HG02763 (cell line): ENCODE measurements around the gene NBEAL1.
"Not testable (repeated sequence)": the region's sequence is repeated elsewhere in the genome, so short reads cannot be mapped to it uniquely, and the experiment has no call there.

ENCODE experiments used
- ATAC-seq: cut with Tn5 transposase; IDR thresholded peaks from one replicate; pipeline ENCODE4 v1.9.1; 2021; ENCODE audit warnings: mild to moderate bottlenecking, moderate library complexity; ENCODE audit not compliant: unreplicated experiment

NBEAL1 gene

GRCh38 chr2:203038586-203038985 lies 23.9 kb downstream of the NBEAL1 start:
- ATAC-seq, result no peak

- ATAC-seq, result not testable (repeated sequence)
Observed at GRCh38 chr2:203039211-203039610, 24.5 kb downstream of the NBEAL1 start.

DNA sequence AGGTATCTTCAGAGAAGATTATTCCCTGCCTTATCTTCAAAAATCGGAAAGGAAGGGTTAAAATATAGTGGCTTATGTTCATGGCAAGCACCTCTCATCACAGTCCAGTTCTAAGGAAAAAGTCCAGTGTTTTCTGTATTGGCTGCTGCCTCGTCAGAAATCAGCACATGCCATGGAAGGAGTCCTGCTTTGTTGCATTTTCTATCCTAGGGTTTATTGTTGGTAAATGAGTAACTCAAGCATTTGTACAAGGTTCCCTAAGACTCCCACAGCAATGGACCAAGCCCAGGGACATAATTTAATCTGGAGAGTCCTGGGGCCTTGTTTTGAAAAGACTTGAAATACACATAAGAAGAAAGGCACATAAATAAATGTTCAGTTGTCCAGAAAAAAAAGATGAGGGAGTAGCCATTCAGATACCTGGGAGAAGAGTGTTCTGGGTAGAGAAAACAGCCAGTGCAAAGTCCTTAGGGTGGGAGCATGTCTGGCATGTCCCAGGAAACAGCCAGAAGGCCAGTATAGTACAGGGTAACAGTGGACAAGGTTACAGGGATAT lies 26.4 kb downstream of the NBEAL1 start:
- no peak for ATAC-seq

DNA sequence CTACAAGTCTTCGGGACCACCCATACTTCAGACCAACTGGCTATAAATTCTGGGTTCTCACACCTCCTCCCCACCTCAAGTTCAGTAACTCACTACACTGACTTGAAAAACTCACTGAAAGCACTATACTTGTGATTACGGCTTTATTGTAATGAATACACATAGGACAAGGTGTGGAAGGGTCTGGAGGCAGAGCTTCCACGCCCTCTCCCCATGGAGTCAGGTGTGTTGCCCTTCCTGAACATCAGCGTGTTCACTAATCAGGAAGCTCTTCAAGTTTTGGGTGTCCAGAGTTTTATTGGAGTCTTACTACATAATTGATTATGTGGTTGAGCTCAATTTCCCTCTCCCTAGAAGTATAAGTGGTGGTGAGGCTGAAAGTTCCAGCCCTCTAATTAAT lies 27.5 kb downstream of the NBEAL1 start:
- ATAC-seq, result no peak

DNA sequence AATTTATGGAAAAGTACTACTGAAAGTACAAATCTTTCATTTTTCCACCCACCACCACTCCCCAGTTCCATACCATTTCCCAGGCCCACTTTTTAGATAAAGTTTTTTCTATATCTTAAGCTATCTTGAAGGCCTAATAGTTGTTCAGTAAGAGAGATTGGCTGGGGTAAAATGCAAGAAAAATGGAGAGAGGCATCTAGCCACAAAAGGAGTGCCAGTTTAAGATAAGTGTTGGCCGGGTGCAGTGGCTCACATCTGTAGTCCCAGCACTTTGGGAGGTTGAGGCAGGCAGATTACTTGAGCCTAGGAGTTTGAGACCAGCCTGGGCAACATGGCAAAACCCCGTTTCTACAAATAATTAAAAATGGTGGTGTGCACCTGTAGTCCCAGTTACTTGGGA lies 28.6 kb downstream of the NBEAL1 start:
- no peak for ATAC-seq

GRCh38 chr2:203045867-203046266 lies 31.2 kb downstream of the NBEAL1 start:
- no peak for ATAC-seq

DNA sequence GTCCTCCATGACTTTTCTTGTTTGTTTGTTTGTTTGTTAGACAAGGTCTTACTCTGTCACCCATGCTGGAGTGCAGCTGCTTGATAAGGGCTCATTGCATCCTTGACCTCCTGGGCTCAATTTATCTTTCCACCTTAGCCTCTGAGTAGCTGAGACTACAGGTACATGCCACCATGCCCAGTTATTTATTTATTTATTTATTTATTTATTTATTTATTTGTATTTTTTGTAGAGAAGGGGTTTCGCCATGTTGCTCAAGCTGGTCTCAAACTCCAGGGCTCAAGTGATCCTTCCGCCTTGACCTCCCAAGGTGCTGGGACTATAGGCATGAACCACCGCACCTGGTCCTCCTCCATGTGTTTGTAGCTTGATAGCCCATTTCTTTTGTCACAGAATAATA lies 37.9 kb downstream of the NBEAL1 start:
- ATAC-seq, result no peak

DNA sequence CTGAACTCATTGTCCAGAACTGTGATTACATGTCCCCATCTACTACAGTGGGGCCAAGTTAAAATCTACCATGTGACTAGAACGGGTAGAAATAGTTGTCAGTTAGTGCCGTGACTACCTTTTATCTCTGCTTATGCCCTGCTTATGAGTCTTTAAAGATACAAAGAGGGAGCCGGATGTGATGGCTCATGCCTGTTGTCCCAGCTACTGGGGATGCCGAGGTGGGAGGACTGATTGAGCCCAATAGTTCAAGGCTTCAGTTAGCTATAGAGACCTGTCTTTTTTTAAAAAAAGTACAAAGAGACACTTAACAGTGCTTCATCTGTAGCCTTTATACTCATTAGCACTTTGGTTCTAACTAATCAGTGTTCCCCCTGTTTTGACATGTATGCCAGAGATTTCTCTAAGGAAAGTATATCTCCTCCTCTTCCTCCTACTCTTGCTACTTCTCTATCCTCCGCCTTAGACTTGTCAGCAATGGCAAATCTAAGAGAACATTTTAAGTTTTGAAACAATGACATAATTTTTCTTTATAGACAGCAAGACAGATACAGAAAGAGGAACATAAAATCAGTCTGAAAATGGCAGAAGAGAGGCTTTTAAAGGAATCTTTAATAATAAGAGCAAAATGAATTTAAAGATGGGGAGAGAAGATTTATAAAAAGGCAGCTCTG lies 45.0 kb downstream of the NBEAL1 start:
- no peak for ATAC-seq

GRCh38 chr2:203061346-203061745 lies 46.7 kb downstream of the NBEAL1 start:
- no peak for ATAC-seq

GRCh38 chr2:203062126-203062525 lies 47.5 kb downstream of the NBEAL1 start:
- no peak for ATAC-seq

GRCh38 chr2:203066519-203067091 lies 51.9 kb downstream of the NBEAL1 start:
- ATAC-seq, result not testable (repeated sequence)

GRCh38 chr2:203070701-203071100 lies 56.0 kb downstream of the NBEAL1 start:
- no peak for ATAC-seq

DNA sequence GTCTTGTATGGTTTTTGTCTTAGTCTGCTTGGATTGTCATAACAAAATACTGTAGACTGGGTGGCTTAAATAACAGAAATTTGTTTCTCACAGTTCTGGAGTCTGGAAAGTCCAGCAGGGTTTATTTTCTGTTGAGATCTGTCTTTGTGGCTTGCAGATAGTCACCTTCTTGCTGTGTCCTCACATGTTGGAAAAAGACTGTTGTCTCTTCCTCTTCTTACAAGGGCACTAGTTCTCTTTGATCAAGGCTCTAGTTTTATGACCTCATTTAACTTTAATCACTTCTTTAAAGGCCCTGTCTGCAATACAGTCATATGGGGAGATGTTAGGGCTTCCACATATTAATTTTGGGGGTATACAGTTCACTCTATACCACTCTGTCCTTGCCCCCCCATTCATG lies 56.5 kb downstream of the NBEAL1 start:
- no peak for ATAC-seq

DNA sequence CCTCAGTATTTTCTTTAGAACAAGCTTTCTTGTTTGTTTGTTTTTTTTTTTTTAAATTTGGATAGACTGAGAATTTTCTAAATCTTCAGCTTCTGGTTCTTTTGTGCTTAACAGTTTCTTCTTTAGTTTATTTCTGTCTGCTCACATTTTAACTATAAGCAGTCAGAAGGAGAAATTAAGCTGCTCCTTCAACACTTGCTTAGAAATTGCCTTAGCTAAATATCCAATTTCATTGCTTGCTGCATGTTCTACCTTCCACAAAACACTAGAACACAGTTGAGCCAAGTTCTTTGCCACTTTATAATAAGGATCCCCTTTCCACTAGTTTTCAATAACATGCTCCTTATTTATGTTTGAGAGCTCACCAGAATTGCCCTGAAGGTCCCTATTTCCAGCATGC lies 57.7 kb downstream of the NBEAL1 start:
- ATAC-seq, result no peak

GRCh38 chr2:203077451-203077850 lies 62.8 kb downstream of the NBEAL1 start:
- no peak for ATAC-seq

GRCh38 chr2:203080447-203081045 lies 65.9 kb downstream of the NBEAL1 start:
- no peak for ATAC-seq

DNA sequence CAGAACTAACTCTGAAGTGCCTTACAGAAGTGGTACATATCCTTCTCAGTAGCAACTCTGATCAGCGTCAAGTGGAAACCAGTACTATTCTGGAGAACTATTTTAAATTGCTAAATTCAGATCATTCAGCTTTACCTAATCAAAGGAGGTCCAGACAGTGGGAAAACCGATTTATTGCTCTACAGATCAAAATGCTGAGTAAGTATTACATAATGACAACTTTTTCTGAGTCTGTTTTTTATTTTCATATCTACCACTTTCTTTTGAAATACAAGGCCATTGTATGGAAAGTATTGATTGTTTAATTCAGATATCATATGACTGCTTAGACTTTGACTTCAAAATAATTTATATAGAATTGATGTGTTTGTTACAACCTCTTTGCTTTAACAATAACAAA lies 68.7 kb downstream of the NBEAL1 start:
- no peak for ATAC-seq

GRCh38 chr2:203086381-203086780 lies 71.7 kb downstream of the NBEAL1 start:
- not testable (repeated sequence) for ATAC-seq

- not testable (repeated sequence) for ATAC-seq
Observed at GRCh38 chr2:203090721-203091120, 76.0 kb downstream of the NBEAL1 start.

- no peak for ATAC-seq
Observed at GRCh38 chr2:203097735-203098134, 83.1 kb downstream of the NBEAL1 start.

DNA sequence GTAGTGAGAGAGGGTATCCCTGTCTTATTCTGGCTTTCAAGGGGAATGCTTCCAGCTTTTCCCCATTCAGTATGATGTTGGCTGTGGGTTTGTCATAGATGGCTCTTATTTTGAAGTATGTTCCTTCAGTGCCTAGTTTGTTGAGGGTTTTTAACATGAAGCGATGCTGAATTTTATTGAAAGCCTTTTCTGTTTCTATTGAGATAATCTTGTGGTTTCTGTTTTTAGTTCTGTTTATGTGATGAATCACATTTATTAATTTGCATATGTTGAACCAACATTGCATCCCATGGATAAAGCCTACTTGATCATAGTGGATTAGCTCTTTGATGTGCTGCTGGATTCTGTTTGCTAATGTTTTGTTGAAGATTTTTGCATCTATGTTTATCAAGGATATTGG lies 87.7 kb downstream of the NBEAL1 start:
- not testable (repeated sequence) for ATAC-seq

- ATAC-seq, result no peak
Observed at GRCh38 chr2:203104273-203104672, 89.6 kb downstream of the NBEAL1 start.
